Measurements from ENCODE around the gene GPR25.

- TF ChIP-seq CTCF (conservative IDR thresholded peaks at IDR 0.05 in 1 of 2, IDR thresholded peaks at IDR 0.05 in 1 of 2; ENCODE audit: extremely low read depth in 1 of 2, insufficient read depth in 1 of 2, low read depth in 1 of 2, low read length in 2 of 2) (no peak), EZH2 (IDR thresholded peaks at IDR 0.05; ENCODE audit: borderline replicate concordance, low read length) (no peak)
These were observed 35.5 kb downstream of the GPR25 start for GRCh38 chr1:200908191-200908868.

Data from mammary epithelial cell (primary cell).